Activated B cell treated with CpG ODN at 0.5 μM for 24 hours (primary cell): ENCODE data around the gene CLEC20A. TPM values are rescaled to one million over a fixed set of nuclear protein-coding genes. Genes with fewer than 3 reads are reported as not detected.

ENCODE experiments used
- ATAC-seq: fragments of 200-7000 bp; cut with Tn5 transposase; one replicate; pipeline ENCODE4 v1.10.0; 2021; ENCODE audit warnings: low read depth, mild to moderate bottlenecking, moderate library complexity
- CTCF ChIA-PET: fragments of 350-600 bp; sonication (Branson Sonifier 250); formaldehyde crosslinking; loops from one replicate; lab custom pipeline; 2021; ENCODE audit warnings: antibody characterized with exemption; lab: Charles Lee
- POLR2A ChIA-PET: fragments of 350-600 bp; sonication (Branson Sonifier 250); formaldehyde crosslinking; loops from one replicate; lab custom pipeline; 2021; ENCODE audit warnings: antibody characterized with exemption; lab: Charles Lee
- DNase-seq: peaks from one replicate; pipeline ENCODE4 v3.0.0; 2022
- H3K27ac Mint-ChIP-seq: one replicate; pipeline ENCODE4 v1.8.0; 2020; ENCODE audit warnings: mixed read lengths
- H3K27me3 Mint-ChIP-seq: one replicate; pipeline ENCODE4 v1.8.0; 2021; ENCODE audit warnings: mixed read lengths
- H3K36me3 Mint-ChIP-seq: one replicate; pipeline ENCODE4 v1.8.0; 2021; ENCODE audit warnings: low read depth, mixed read lengths
- H3K4me1 Mint-ChIP-seq: one replicate; pipeline ENCODE4 v1.8.0; 2021; ENCODE audit warnings: mixed read lengths
- H3K4me3 Mint-ChIP-seq: one replicate; pipeline ENCODE4 v1.8.0; 2020; ENCODE audit warnings: mild to moderate bottlenecking, mixed read lengths
- H3K9me3 Mint-ChIP-seq: one replicate; pipeline ENCODE4 v1.8.0; 2020; ENCODE audit warnings: mixed read lengths
- intact Hi-C: fragments of 100-400 bp; cut with micrococcal nuclease; formaldehyde crosslinking; loops from one replicate; pipeline ENCODE4 v1.15.1; 2024
- total RNA-seq: library from RNA; stranded (reverse); gene quantifications from 2 replicates; pipeline ENCODE4 v1.2.3, GENCODE V29; 2022
- TF ChIP-seq, protein P1 (sequence below): fragments of 200-600 bp; IDR thresholded peaks from one replicate; pipeline ENCODE4 v1.8.0; 2022; ENCODE audit warnings: antibody characterized with exemption, mild to moderate bottlenecking

CLEC20A gene
- total RNA-seq, 1 donor from 2014 or later, result 1.7 TPM

DNA sequence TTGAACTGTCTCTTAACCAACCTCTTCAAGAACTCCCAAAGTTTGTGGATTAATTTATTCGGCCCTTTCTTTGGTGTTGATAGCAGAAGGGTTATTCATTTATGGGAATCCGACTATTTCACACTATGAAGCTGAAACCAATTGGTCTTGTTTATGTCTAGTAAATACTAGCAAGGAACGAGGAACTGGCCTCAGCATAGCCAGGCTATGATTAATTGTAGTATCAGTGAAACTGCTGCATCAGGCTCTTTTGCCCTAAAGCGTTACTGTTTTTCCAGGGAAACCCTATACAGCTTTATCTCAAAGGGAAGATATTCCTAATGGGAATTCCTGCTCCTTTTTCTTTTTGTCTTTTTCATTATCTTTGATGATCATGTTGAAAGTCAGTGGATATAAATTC lies 35.1 kb downstream of the CLEC20A start:
- Mint-ChIP-seq H3K36me3 (no peaks in the 10 kb centered on the region), H3K4me1 (no peaks in the 10 kb centered on the region), H3K27me3 (no peaks in the 10 kb centered on the region), H3K4me3 (no peak overlapping the region), H3K9me3 (no peaks in the 10 kb centered on the region), H3K27ac (no peak overlapping the region)
- no peak for ATAC-seq
- ChIA-PET CTCF (no interaction called here), POLR2A (no interaction called here)
- DNase-seq, result no peak
- intact Hi-C loops, result no loop called here
- TF ChIP-seq, protein P1, sequence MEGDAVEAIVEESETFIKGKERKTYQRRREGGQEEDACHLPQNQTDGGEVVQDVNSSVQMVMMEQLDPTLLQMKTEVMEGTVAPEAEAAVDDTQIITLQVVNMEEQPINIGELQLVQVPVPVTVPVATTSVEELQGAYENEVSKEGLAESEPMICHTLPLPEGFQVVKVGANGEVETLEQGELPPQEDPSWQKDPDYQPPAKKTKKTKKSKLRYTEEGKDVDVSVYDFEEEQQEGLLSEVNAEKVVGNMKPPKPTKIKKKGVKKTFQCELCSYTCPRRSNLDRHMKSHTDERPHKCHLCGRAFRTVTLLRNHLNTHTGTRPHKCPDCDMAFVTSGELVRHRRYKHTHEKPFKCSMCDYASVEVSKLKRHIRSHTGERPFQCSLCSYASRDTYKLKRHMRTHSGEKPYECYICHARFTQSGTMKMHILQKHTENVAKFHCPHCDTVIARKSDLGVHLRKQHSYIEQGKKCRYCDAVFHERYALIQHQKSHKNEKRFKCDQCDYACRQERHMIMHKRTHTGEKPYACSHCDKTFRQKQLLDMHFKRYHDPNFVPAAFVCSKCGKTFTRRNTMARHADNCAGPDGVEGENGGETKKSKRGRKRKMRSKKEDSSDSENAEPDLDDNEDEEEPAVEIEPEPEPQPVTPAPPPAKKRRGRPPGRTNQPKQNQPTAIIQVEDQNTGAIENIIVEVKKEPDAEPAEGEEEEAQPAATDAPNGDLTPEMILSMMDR, result no peak

DNA sequence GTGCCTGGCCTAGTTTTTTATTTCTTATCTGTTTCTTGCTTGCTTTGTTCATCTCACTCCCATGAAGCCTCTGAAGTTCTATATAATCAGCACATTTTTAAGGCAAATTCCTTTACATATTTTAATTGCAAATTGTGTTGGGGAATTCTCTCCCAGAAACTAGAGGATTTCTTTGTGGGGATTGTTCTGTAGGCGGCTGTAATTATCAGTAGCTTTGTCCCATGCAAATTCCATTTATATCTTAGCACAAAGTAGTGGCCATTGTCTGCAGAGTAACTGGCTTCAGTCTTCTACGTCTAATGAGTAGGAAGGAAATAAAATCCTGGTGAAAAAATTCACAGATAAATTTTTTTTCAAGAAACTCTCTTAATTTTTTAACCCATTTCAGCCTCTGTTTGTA lies 35.7 kb downstream of the CLEC20A start:
- POLR2A ChIA-PET, result no interaction called here
- TF ChIP-seq, protein P1, result no peak
- no peaks in the 10 kb centered on the region for H3K4me1 Mint-ChIP-seq
- H3K4me3 Mint-ChIP-seq, result no peak overlapping the region
- ATAC-seq (no peak), DNase-seq (no peak)
- H3K27me3 Mint-ChIP-seq, result no peaks in the 10 kb centered on the region
- no peaks in the 10 kb centered on the region for H3K9me3 Mint-ChIP-seq
- CTCF ChIA-PET, result no interaction called here
- H3K27ac Mint-ChIP-seq, result no peak overlapping the region
- H3K36me3 Mint-ChIP-seq, result no peaks in the 10 kb centered on the region
- intact Hi-C loops, result no loop called here

DNA sequence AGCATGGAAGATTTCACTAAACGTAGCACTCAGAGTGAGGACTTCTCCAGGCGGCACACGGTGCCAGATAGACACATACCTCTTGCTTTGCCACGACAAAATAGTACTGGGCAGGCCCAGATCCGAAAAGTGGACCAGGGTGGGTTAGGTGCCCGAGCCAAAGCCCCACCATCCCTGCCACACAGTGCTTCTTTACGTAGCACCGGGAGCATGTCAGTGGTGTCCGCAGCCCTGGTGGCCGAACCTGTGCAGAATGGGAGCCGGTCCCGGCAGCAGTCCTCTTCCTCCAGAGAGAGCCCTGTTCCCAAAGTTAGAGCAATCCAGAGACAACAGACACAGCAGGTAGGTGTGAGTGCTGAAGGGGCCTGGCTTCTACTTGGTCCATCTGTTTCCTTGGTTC lies 38.6 kb downstream of the CLEC20A start:
- no peaks in the 10 kb centered on the region for H3K9me3 Mint-ChIP-seq
- H3K4me3 Mint-ChIP-seq, result no peak overlapping the region
- no peaks in the 10 kb centered on the region for H3K27me3 Mint-ChIP-seq
- H3K27ac Mint-ChIP-seq, result no peak overlapping the region
- H3K4me1 Mint-ChIP-seq, result no peaks in the 10 kb centered on the region
- TF ChIP-seq, protein P1, result no peak
- DNase-seq, result no peak
- no peaks in the 10 kb centered on the region for H3K36me3 Mint-ChIP-seq
- ChIA-PET CTCF (no interaction called here), POLR2A (no interaction called here)
- intact Hi-C loops, result no loop called here
- ATAC-seq, result no peak

DNA sequence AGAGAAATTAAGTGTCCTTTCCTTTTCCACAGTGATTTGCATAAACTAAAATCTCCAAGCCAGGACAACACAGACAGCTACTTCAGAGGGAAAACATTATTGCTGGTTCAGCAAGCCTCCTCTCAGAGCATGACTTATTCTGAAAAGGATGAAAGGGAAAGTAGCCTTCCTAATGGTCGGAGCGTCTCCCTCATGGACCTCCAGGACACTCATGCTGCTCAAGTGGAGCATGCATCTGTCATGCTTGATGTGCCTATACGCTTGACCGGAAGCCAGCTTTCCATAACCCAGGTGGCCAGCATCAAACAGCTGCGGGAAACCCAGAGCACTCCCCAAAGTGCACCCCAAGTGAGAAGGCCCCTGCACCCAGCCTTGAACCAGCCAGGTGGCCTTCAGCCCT lies 39.1 kb downstream of the CLEC20A start:
- CTCF ChIA-PET, result no interaction called here
- DNase-seq (no peak), ATAC-seq (no peak)
- H3K4me3 Mint-ChIP-seq, result no peak overlapping the region
- H3K27me3 Mint-ChIP-seq, result no peaks in the 10 kb centered on the region
- H3K27ac Mint-ChIP-seq, result no peak overlapping the region
- TF ChIP-seq, protein P1, result no peak
- H3K9me3 Mint-ChIP-seq, result no peaks in the 10 kb centered on the region
- H3K4me1 Mint-ChIP-seq, result no peaks in the 10 kb centered on the region
- no peaks in the 10 kb centered on the region for H3K36me3 Mint-ChIP-seq
- intact Hi-C loops, result no loop called here
- POLR2A ChIA-PET, result no interaction called here

DNA sequence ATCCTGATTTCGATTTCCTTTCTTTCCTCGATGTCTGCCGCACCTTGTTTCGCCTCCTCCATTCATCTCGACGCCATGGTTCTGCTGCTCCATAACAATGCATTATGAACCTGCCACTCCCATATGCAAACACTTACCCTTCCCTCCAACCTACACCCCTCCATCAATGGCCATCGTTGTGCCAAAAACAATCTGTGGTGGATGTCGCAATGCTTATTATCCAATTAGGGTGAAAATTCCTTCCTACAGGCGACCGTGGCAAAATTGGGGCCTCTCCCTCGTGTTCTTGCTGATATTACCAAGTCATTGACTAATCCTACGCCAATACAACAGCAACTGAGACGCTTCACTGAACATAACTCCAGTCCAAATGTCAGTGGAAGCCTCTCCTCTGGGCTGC lies 40.3 kb downstream of the CLEC20A start:
- Mint-ChIP-seq H3K27ac (no peak overlapping the region), H3K36me3 (no peaks in the 10 kb centered on the region), H3K4me3 (no peak overlapping the region), H3K27me3 (no peaks in the 10 kb centered on the region), H3K9me3 (no peaks in the 10 kb centered on the region), H3K4me1 (no peaks in the 10 kb centered on the region)
- TF ChIP-seq, protein P1, result no peak
- ATAC-seq (no peak), DNase-seq (no peak)
- ChIA-PET POLR2A (no interaction called here), CTCF (no interaction called here)
- intact Hi-C loops, result no loop called here
